NCI-H146 treated with DMSO at 0.1 percent for 48 hours (cell line): ENCODE results near the gene KRT33B.
"Not testable (repeated sequence)": the region's sequence is repeated elsewhere in the genome, so short reads cannot be mapped to it uniquely, and the experiment has no call there.

Experiments
- DNase-seq: peaks from one replicate; lab custom pipeline; 2025; ENCODE audit not compliant: unreplicated experiment; lab: John Stamatoyannopoulos, UW

KRT33B gene

DNA sequence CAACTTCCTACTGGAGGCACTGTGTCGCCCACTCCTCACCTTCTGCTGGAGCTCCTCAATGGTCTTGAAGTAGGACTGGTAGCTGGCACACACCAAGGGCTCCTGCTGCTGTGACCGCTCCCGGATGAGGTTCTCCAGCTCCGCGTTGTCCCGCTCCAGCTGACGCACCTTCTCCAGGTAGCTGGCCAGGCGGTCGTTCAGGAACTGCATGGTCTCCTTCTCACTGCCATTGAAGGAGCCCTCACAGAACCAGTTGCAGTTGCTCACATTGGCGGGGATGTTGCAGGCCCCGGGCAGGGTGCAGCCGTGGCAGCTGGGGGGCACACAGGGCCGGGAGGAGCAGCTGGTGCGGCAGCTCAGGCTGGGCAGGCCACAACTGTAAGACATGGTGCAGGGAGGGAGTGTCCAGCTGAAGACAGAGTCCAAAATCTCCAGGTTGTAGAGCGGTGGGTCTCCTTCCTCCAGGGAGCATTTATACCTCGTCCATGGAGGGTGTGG is 19.2 kb downstream of the KRT33B start, which contains the start of gene KRT33A:
Gene KRT33A (minus strand): TSS at position 448 of the 498 bp plus-strand sequence. CDS start 61 bp downstream, at position 387.
- not testable (repeated sequence) for DNase-seq

DNA sequence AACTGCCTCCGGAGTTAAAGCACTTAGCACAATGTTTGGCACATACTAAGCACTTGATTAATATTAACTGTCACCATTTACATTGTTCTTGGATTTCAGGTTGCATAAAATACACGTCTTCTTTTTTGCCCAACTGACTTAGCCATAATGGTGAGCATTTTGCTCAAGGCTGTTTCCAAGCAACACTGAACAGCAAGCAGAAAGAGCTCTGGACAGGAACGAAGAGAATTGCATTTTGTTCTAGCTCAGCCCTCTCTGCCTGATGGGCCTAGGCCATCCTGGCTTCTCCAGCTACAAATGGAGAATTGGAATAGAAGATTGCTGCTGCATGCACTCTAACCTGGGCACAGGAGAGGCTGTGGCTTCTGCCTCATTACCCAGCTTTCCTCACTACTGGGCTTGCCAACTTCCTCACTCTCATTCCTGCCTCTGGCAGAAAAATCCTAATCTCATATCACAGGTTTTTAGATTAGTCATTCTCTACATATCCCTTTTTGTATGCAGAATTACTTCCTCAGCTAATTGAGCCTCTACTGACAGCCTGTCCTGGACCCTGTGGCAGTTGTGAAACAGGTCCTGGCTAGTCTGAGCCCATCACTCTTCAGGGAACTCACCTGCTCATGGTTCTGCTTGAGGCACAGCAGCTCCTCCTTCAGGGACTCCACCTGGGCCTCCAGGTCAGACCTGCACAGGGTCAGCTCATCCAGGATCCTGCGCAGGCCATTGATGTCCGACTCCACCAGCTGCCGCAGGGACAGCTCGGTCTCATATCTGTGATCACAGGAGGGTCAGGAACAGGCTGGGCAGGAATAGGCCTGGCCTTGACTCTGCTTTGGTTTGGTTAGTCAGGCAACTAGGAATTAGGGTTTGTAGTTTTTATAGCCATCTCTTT is 21.5 kb downstream of the KRT33B start:
- no peak for DNase-seq

DNA sequence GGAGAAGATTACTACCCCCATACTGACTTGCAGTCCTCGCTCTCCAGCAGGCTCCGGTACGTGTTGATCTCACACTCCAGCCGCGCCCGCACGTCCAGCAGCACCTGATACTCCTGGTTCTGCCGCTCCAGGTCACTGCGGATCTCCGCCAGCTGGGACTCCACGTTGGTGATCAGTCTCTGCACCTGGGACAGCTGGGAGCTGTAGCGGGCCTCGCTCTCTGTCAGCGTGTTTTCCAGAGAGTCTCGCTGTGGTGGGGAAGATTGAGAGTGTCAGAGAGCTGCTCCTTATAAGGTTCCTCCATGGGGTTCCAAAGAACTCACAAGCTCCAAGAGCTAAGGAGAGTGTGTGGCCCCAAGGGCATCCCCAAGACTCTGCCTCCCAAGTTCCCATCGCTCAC is 23.2 kb downstream of the KRT33B start:
- not testable (repeated sequence) for DNase-seq

DNA sequence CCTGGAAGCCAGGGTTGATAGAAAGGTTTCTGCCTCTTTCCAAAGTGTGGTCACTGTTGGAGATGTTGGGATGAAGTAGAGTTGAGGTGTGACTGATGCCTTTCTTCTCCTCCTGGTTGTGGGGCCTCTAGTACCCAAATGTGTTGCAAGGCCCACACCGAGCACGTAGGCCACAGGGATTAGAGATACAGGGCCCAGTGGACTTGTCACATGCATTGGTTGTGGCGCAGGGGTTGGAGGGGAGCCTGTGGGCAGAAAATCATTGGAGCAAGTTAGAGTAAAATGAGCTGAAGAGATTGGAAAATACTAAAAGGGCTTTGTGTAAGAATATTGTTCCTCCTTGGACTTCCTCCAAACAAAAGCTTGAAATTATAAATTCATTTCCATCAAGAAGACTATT is 23.6 kb downstream of the KRT33B start:
- no peak for DNase-seq

DNA sequence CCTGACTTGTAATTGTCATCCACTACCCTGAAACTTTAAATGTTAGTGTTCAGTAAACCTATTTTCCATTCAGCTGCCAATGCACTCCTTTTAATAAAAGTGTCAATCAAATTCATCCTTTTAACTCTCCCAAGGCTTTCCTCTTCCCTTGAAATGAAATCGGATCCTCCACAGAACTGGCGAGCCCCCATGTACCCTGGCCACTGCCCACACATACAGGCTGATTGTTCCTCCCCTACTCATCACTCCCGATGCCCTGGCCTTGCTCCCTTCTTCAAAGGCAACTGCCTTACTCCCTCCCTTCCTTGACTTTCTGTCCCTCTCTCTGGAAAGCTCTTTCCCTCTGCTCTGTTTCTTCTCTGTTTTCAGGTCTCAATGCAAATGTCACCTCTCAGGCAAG is 26.6 kb downstream of the KRT33B start:
- no peak for DNase-seq

DNA sequence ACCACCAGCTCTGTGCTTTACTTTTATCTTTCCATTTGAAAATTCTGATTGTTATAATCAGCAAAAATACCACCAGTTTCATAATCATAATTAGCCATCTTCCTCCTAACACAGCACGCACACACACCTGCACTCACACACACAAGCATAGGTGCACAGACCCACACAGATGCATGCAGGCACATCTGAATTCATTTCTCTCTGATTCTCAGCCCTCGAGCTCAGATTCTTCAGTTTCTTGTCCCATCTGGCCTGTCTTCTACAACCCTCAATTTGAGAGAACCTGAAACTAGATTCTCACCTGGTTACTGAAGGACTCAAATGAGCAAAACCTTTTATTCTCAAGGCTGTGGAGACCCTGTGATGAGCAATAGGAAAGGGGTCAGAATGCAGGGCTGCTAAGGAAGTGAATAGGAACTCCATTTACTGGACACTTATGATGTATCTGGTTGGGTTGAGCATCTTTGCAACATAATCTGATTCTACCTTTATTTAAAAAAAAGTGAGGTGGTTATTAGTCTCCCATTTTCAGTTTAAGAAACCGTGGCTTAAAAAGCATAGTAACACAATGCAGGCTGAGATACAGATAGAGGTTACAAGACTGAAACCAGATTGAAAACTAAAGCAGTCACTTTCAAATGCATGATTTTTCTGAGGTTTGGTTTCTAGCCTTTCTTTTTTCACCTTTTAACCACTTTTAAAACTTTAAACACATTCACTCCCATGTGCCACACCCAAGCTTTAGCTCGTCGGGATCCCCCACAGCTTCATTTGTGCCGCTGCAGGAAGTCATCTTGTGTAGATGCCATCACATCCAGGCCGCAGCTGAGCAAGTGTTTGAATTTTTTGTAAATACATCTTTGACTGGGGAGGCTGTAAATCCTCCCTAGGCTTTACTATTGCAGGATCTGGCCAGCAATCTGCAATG is 28.4 kb downstream of the KRT33B start:
- DNase-seq: no peak

DNA sequence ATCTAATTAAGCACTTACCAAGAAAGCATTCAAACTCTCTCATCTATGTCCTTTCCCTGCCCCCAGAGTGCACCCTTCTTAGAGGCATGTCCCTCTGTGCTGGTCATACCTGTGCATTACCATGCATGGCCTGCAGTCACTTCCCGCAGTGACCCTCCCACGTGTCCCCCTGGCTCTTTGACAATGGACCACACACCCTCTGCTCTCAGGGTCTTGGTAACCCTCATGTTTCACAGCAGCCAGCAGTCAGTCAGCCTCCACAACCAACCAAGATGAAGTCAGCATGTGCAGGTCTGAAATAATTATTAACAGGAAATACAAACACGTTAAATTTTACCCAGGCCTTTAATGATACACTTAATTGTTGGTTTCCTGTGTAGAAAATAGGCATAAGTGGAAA is 29.1 kb downstream of the KRT33B start:
- DNase-seq: no peak

DNA sequence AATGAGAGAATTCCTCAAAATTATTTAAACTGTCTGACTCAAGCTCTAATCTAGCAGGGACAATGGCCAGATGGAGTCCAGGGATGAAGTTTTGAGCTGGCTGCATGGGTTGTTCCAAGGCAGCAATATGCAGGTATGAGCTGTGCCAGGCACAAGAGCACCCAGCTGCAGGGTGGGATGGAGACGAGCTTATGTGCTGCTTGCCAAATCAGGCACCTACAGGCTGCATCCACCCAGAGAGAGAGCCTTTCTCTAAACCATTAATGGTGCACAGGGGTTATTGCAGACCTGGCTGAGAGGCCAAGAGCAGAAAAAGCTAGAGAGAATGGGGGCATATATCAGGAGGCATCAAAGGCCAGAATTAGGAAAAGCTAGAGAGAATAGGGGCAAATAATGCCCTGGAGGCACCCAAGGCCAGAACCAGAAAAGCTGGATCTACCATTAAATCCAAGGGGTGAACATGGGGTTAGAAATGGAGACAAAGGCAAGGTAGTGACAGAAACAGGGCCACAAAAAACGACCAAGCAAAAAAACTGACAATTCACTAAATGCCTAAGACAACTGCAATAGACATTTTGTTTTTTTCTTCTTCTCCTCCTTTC is 29.9 kb downstream of the KRT33B start:
- DNase-seq: no peak

DNA sequence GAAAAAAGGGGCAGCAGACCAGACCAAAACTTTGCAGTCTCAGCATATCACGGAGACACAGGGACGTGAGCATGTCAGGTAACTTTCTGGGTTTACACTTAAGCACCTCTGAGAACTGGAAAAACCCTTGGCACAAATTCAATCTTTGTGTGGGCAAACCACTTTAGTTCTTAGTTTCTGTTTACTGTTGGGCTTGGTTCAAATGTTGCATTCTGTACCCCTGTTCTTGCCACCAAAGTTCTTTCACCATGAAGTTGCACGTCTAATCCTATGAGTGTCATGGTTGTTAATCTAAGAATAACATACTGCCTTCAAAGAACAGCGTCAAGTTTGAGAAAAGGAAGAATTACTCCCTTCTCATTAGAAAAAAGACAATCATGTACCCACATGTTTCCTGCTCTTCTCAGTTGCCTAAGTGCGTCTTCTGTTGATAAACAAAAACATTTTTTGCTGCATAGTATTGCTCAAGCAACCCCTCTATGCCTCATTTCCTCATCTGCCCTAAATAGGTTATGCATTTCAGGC is 30.6 kb downstream of the KRT33B start:
- no peak for DNase-seq

DNA sequence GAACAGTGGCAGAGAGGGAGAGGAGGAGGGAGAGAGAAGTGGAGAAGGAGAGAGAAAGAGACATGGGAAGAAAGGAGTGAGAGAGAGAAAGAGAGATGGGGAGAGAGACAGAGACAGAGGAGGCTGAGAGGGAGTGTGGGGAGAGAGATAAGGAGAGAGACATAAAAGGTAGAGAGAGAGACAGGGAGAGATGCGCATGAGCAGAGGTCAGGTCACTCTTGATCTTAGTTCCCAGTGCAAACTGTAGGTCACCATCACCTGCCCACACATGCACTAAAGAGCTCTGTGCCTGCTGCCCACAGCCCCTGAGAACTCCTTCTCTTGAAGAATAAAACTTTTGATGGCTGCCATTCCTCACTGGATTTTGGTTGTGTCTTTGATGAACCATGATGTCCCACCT is 33.9 kb downstream of the KRT33B start:
- no peak for DNase-seq

DNA sequence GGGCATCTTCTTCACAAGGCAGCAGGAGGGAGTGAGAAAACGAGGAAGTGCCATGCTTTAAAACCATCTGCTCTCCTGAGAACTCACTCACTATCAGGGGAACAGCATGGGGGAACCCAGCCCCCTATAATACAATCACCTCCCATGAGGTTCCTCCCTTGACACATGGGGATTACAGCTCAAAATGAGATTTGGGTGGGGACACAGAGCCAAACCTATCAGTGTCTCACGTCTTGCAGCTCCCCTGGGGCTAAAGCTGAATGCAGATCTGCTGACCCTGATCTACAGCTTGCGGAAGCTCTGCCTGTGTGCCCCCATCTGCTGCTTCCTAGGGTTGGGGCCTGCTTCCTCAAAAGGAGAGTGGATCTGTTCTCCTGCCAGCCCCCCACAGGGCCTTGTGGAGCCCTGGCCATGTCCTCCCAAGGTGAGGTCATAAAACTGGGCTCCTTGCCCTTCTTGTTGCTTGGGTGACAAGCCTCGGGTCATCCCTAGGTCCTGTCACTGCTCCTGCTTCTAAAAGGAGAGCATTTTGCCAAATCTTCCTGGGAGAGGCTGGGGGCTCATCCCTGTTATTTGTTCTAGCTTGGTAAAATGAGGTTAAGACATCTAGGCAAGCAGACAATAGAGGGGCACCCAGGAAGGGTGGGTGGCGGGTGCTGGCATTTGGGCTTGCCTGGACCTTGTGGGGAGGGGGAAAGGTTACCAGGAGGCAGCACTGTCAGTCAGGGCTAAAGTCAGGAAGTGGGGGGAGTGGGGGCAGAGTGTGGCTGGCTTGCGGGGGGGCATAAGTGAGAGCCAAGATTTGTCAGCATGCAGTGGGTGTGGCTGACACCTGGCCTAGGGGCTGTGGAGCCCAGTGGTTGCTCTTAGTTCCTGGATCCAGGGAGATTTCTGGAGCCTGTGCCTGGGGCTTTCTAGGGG is 35.0 kb downstream of the KRT33B start:
- no peak for DNase-seq

DNA sequence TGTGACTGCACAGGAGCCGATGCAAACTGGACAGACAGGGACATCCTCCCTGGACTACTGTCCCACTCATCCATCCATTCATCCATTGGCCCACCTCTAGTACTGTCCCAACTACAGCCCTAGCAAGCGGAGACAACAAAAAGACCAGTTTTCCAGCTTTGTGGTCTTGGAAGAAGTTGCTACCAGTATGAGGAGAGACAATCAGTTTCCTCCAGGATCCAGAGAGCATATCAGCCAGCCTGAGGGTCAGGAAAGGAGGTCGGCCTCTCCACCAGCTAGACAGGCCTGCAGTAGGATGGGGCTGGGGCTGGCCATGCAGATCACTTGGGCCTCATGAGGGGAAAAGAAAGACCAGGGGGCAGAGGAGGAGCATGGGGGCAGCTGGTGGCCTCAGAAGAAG is 35.8 kb downstream of the KRT33B start:
- DNase-seq: no peak

DNA sequence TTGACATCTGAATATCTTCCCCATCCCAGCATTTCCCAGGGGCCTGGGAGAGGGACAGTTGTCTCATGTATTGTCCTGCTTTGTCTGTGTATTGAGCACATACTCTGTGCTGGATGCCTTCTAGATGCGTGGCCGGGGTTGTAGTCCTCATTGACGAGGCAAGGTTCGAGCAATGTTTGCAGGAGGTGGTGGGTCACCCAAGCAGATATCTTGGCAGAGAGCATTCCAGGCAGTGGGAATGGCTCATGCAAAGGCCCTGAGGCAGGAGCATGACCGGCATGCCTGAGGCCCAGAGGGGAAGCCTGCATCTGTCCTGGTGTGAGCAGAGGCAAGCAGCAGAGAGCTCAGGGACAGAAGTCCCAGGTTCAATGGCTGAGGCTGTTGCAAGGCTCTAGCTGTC is 36.5 kb downstream of the KRT33B start:
- no peak for DNase-seq

DNA sequence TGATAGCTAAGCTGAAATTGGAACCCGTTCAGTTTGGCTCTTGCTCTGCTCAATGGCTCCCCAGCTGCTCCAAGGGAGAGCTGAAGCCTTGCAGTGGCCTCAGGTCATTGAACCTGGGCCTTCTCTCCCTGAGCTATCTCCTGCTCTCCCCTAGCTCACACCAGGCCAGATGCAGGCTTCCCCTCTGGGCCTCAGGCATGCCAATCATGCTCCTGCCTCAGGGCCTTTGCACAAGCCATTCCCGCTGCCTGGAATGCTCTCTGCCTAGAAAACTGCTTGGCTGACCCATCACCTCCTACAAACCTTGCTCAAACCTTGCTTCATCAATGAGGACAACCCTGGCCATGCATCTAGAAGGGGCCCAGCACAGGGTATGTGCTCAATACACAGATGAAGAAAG is 37.4 kb downstream of the KRT33B start:
- no peak for DNase-seq

DNA sequence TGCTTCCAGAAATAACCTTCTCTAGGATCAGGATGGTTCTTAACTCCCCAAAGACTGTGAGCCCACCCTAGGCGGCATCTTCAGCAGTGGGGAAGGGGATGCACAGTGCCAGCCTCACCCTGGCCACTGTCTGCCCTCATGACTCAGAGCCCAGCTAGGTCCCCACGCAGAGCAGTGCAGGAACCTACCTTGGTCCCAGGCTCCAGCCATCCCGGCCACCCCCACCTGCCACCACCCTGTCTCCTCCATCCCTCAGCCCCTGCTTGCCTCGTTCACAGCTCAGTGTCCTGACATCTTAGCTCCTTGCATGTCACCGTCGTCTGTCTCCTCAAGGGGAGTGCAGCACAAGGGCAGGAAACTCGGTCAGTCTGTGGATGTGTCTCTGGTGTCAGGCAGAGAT is 38.0 kb downstream of the KRT33B start:
- DNase-seq: no peak

DNA sequence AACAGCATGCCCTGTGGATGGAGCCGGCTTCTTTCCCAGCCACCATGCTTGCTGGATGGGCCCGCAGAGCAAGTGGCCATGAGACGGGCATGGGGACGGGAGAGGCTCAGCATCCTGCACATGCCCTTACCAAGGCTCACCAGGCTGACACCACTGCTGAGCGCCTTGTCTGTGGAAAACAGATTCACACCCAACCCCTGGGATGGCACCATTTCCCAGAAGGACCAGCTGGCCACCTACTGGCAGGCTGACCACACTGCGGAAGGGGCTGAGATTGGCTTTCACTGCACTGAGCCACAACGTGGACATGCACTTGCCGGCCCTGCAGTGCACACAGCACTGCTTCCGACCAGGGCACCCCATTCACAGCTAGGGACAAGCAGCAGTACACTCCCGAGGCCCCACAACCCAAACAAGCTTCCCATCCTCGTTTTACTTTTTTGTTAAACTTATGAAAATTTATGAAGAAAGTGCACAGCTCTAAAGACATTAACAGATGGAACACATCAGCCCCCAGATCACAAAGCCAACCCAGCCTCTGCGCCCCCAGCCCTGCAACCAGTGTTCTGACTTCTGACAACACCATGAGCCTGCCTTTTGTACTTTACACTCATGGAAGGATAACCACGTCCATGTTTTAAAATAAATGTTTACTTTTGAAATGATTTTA is 40.2 kb downstream of the KRT33B start:
- DNase-seq: peak; percentile 9

DNA sequence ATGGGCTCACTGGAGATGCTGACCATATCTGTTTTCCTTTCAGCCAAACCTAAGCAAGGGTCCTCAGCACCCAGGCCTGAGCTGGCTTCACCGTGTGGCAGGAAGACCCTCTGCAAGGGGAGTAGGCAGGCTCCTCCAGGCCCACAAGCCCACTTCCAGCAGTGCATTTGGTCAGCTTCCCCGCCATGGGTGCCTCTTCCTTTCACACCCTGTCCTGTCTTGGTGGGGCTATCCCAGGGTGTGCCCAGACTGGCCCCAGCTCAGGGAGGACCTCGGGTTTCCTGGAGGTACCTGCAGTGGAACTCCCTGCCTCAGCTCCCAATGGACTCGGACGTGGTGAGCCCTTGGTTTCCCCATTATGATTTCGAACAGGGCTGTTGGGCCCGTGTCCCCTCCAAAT is 41.4 kb downstream of the KRT33B start:
- no peak for DNase-seq

DNA sequence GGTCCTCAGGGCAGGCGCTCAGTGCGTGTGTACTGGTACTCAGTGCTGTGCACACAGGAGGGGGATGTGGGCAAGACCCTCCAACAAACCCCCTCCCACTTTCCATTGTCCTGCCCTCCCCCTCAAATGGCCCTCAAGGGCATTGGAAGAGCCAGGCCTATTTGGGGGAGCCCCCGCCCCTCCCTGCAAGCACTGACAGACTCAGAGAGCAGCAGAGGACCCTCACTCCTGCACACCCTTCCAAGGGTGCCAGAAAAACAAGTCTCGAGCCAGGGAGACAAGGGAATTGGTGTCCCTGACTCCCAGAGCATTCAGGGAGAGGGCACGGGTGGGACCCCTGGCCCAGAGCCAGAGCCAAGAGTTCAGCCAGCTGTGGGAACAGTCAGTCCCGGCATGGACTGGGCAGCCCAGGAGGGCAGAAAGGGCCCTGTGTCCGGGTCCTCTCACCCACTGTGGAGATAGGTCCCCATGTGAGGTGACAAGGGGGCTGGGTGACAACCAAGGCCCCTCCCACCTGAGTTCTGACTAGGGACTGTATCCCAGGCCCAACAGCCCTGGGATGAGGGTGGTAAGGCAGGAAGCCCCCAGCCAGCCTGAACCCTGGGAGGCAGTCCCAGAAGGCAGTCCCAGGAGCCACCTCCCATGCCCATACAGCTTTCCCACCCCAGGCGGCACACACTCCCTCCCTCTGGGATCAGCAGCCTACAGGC is 42.0 kb downstream of the KRT33B start:
- no peak for DNase-seq
